HCT116 (cell line): Measurements from ENCODE around the gene CRISPLD2. TPM values are rescaled to one million over a fixed set of nuclear protein-coding genes. Genes with fewer than 3 reads are reported as not detected.
A peak's percentile ranks its signal among the peaks of the same experiment; 100 is the strongest.

ENCODE experiments used
- ATAC-seq: fragments of 200-7000 bp; cut with Tn5 transposase; 2 replicates; pipeline ENCODE4 v1.9.1; 2020; ENCODE audit warnings: mild to moderate bottlenecking, moderate library complexity
- BruUV-seq: library from RNA; stranded (reverse); fragments of 400-500 nt; replicated peaks from 2 replicates; lab custom pipeline; 2021; lab: Mats Ljungman, UMichigan
- CTCF ChIA-PET: fragments of 300-600 bp; sonication (Branson Sonifier 250); formaldehyde crosslinking; loops from one replicate; lab custom pipeline; 2021; ENCODE audit warnings: antibody characterized with exemption; lab: Charles Lee
- POLR2A ChIA-PET: fragments of 300-600, 350-600 bp; sonication (Branson Sonifier 250); formaldehyde crosslinking; loops from one replicate; lab custom pipeline; 2021; ENCODE audit warnings: antibody characterized with exemption; lab: Charles Lee
- RAD21 ChIA-PET, 2 experiments: fragments of 300-600 bp; sonication (Branson Sonifier 250); formaldehyde crosslinking; loops; one replicate each; lab custom pipeline; 2023; ENCODE audit warnings: low total read pairs in 2 of 2; ENCODE audit not compliant: uncharacterized antibody in 2 of 2, unreplicated experiment in 2 of 2, low non-redundant PET in 1 of 2; lab: Charles Lee
- DNase-seq: peaks from one replicate; pipeline ENCODE4 v3.0.0-alpha.2; 2010; ENCODE audit warnings: low read depth, low spot score
- H2AFZ ChIP-seq: fragments of 200-600 bp; shearing (Covaris generic), sonication (generic); 2 replicates; pipeline ENCODE4 v1.6.1; 2017; ENCODE audit warnings: low read depth, mixed run types, mixed read lengths, antibody characterized with exemption, low read length; ENCODE audit not compliant: poor library complexity, severe bottlenecking
- H3K27ac ChIP-seq: 2 replicates; pipeline ENCODE4 v1.5.1; 2012; ENCODE audit warnings: low read depth, low read length
- H3K27me3 ChIP-seq: fragments of 200-600 bp; sonication (generic); 2 replicates; pipeline ENCODE4 v1.6.1; 2016; ENCODE audit warnings: mixed run types, low read length, mixed read lengths; ENCODE audit not compliant: insufficient read depth
- H3K36me3 ChIP-seq, 2 experiments: fragments of 200-500 bp in 1 of 2; fragments of 200-600 bp in 1 of 2; sonication (Bioruptor generic) in 1 of 2; sonication (generic) in 1 of 2; 2 replicates each; pipeline versions ENCODE4 v1.5.1 to v1.6.1; 2014 to 2016; ENCODE audit warnings: low read length in 2 of 2, inconsistent platforms in 1 of 2, mixed read lengths in 1 of 2, mixed run types in 1 of 2; ENCODE audit not compliant: insufficient read depth in 2 of 2, control insufficient read depth in 1 of 2
- H3K4me1 ChIP-seq, 2 experiments: fragments of 200-600 bp in 1 of 2; sonication (generic) in 1 of 2; 2 replicates each; pipeline versions ENCODE4 v1.5.1 to v1.6.1; 2012 to 2017; ENCODE audit warnings: low read length in 2 of 2, inconsistent platforms in 1 of 2, mild to moderate bottlenecking in 1 of 2, mixed read lengths in 1 of 2, mixed run types in 1 of 2, moderate library complexity in 1 of 2; ENCODE audit not compliant: insufficient read depth in 2 of 2, control insufficient read depth in 1 of 2
- H3K4me2 ChIP-seq: fragments of 200-600 bp; sonication (generic); 2 replicates; pipeline ENCODE4 v1.6.1; 2017; ENCODE audit warnings: mixed run types, low read length, mixed read lengths
- H3K4me3 ChIP-seq, 2 experiments: fragments of 200-600 bp in 1 of 2; sonication (generic) in 1 of 2; replicated peaks in 1 of 2; 2 replicates each; pipeline ENCODE4 v1.5.1; 2011 to 2016; ENCODE audit warnings: low read length in 2 of 2, control low read depth in 1 of 2, low read depth in 1 of 2, mild to moderate bottlenecking in 1 of 2, mixed read lengths in 1 of 2, mixed run types in 1 of 2
- H3K79me2 ChIP-seq: fragments of 200-600 bp; sonication (generic); 2 replicates; pipeline ENCODE4 v1.6.1; 2017; ENCODE audit warnings: mild to moderate bottlenecking, mixed run types, low read length, moderate library complexity, mixed read lengths; ENCODE audit not compliant: insufficient read depth
- H3K9ac ChIP-seq: fragments of 200-600 bp; sonication (generic); 2 replicates; pipeline ENCODE4 v1.6.1; 2016; ENCODE audit warnings: low read length, mixed read lengths
- H3K9me2 ChIP-seq: fragments of 200-600 bp; sonication (generic), shearing (Covaris generic); 2 replicates; pipeline ENCODE4 v1.6.1; 2017; ENCODE audit warnings: mixed run types, mild to moderate bottlenecking, moderate library complexity; ENCODE audit not compliant: insufficient read depth
- H3K9me3 ChIP-seq, 2 experiments: fragments of 200-500 bp in 1 of 2; fragments of 200-600 bp in 1 of 2; sonication (Bioruptor generic) in 1 of 2; sonication (generic) in 1 of 2; 2 replicates each; pipeline ENCODE4 v1.6.1; 2014 to 2017; ENCODE audit warnings: low read length in 2 of 2, mixed read lengths in 2 of 2, inconsistent platforms in 1 of 2, low read depth in 1 of 2, mild to moderate bottlenecking in 1 of 2, mixed run types in 1 of 2, moderate library complexity in 1 of 2; ENCODE audit not compliant: control insufficient read depth in 1 of 2, insufficient read depth in 1 of 2
- H4K20me1 ChIP-seq: fragments of 200-600 bp; sonication (generic), shearing (Covaris generic); 2 replicates; pipeline ENCODE4 v1.6.1; 2017; ENCODE audit warnings: mixed run types, mild to moderate bottlenecking, moderate library complexity; ENCODE audit not compliant: insufficient read depth
- ATF3 ChIP-seq: IDR thresholded peaks from 2 replicates; pipeline ENCODE4 v1.6.1; 2012
- ELF1 ChIP-seq: IDR thresholded peaks from 2 replicates; pipeline ENCODE4 v1.6.1; 2012; ENCODE audit warnings: low read depth, borderline replicate concordance
- MAX ChIP-seq: IDR thresholded peaks from 2 replicates; pipeline ENCODE4 v1.6.1; 2012
- POLR2A ChIP-seq: IDR thresholded peaks from 2 replicates; pipeline ENCODE4 v1.7.0; 2011; ENCODE audit warnings: borderline replicate concordance; ENCODE audit not compliant: insufficient read depth, insufficient read length; ENCODE audit errors: extremely low read depth
- REST ChIP-seq: IDR thresholded peaks from 2 replicates; pipeline ENCODE4 v1.6.1; 2012; ENCODE audit warnings: low read depth
- SRF ChIP-seq: IDR thresholded peaks from 2 replicates; pipeline ENCODE4 v1.6.1; 2012; ENCODE audit warnings: low read depth
- TCF7L2 ChIP-seq: IDR thresholded peaks from 2 replicates; pipeline ENCODE4 v1.7.0; 2011; ENCODE audit warnings: borderline replicate concordance, inconsistent platforms; ENCODE audit not compliant: insufficient read depth, insufficient read length; ENCODE audit errors: extremely low read depth
- ZBTB33 ChIP-seq: IDR thresholded peaks from 2 replicates; pipeline ENCODE4 v1.6.1; 2011; ENCODE audit warnings: mild to moderate bottlenecking, low read length, moderate library complexity; ENCODE audit not compliant: insufficient replicate concordance; ENCODE audit errors: extremely low read depth
- ZNF274 ChIP-seq: fragments of 200-500 bp; sonication (Bioruptor generic); IDR thresholded peaks from 2 replicates; pipeline ENCODE4 v1.6.1; 2014; ENCODE audit warnings: mild to moderate bottlenecking, low read depth, low read length, inconsistent platforms
- intact Hi-C: fragments of 100-400 bp; cut with micrococcal nuclease; formaldehyde crosslinking; loops from 2 replicates; pipeline ENCODE4 v1.10.0; 2022
- total RNA-seq: library from RNA; stranded (reverse); gene quantifications from one replicate; pipeline ENCODE4 v1.2.1, GENCODE V29; 2021; ENCODE audit not compliant: unreplicated experiment

CRISPLD2 gene
- total RNA-seq, 1 experiment from 2014 or later: 4.6 TPM

- Histone ChIP-seq H3K36me3 (no peaks in the 10 kb centered on the region), H3K27me3 (no peaks in the 10 kb centered on the region), H3K4me2 (peak overlapping the region; percentile 48), H3K9me2 (no peaks in the 10 kb centered on the region), H3K27ac (no peak overlapping the region), H3K9me3 (peaks cover 0 to 8% of the 10 kb centered on the region in 2 experiments; a peak in 1 of 4 replicates), H3K4me1 (peaks cover 12 to 38% of the 10 kb centered on the region in 2 experiments), H3K4me3 (no peak overlapping the region), H3K79me2 (no peaks in the 10 kb centered on the region), H2AFZ (no peak overlapping the region), H3K9ac (no peak overlapping the region), H4K20me1 (no peaks in the 10 kb centered on the region)
- TF ChIP-seq ATF3 (no peak), MAX (no peak), SRF (no peak; the same call in 1 of the 2 replicates), TCF7L2 (no peak), ZBTB33 (no peak), ZNF274 (no peak), ELF1 (no peak), POLR2A (no peak), REST (no peak)
- DNase-seq (no peak), ATAC-seq (peak; percentile 16; the same call in 1 of the 2 replicates)
- POLR2A ChIA-PET: interaction anchor here (0.9 to 1.1 kb wide), 2 partner anchors 16 to 18 kb away, joined by 3 read pairs; partner anchors contain the start of gene CRISPLD2
- RAD21 ChIA-PET: no interaction called here
- CTCF ChIA-PET: no interaction called here
- intact Hi-C loops: no loop called here
- BruUV-seq: no TSS peak
Measured at GRCh38 chr16:84804326-84804725, 15.5 kb upstream of the CRISPLD2 start.
